Esophagus muscularis mucosa (tissue), 4 donors: ENCODE measurements around the gene HIC1. TPM values are rescaled to one million over a fixed set of nuclear protein-coding genes. Genes with fewer than 3 reads are reported as not detected.

Experiments
- DNase-seq: peaks from one replicate; pipeline ENCODE4 v3.0.0-alpha.2; 2017; ENCODE audit errors: extremely low spot score
- H3K27ac ChIP-seq, 4 donors: fragments of 200-600 bp; sonication (generic); replicated peaks in 1 of 4; 1 replicate in 3 of 4; 2 replicates in 1 of 4; pipeline ENCODE4 v1.5.1; 2016 to 2019; ENCODE audit warnings: mild to moderate bottlenecking in 1 of 4
- H3K27me3 ChIP-seq, 4 donors: fragments of 200-600 bp; sonication (generic); one replicate each; pipeline versions ENCODE4 v1.5.1 to v1.6.0; 2016 to 2019
- H3K36me3 ChIP-seq, 4 donors: fragments of 200-600 bp; sonication (generic); one replicate each; pipeline ENCODE4 v1.5.1; 2016 to 2019
- H3K4me1 ChIP-seq, 4 donors: fragments of 200-600 bp; sonication (generic); one replicate each; pipeline ENCODE4 v1.5.1; 2016 to 2019
- H3K4me3 ChIP-seq, 4 donors: fragments of 200-600 bp; sonication (generic); 1 replicate in 2 of 4; 2 replicates in 2 of 4; pipeline ENCODE4 v1.5.1; 2016 to 2019; ENCODE audit warnings: mild to moderate bottlenecking in 4 of 4, moderate library complexity in 1 of 4
- H3K9me3 ChIP-seq, 4 donors: fragments of 200-600 bp; sonication (generic); 1 replicate in 3 of 4; 2 replicates in 1 of 4; pipeline ENCODE4 v1.5.1; 2016 to 2019
- CTCF ChIP-seq, 3 experiments: fragments of 200-600 bp in 2 of 3; fragments of 450-650 bp in 1 of 3; sonication (generic) in 2 of 3; IDR thresholded peaks; one replicate each; pipeline ENCODE4 v1.5.1; 2017 to 2019; ENCODE audit warnings: antibody characterized with exemption in 3 of 3, mild to moderate bottlenecking in 2 of 3, moderate library complexity in 1 of 3
- EP300 ChIP-seq: sonication (generic); formaldehyde crosslinking; IDR thresholded peaks from one replicate; pipeline ENCODE4 v1.6.1; 2017; ENCODE audit warnings: antibody characterized with exemption
- POLR2A ChIP-seq: fragments of 450-650 bp; IDR thresholded peaks from one replicate; pipeline ENCODE4 v1.6.1; 2017; ENCODE audit warnings: antibody characterized with exemption, moderate library complexity, mild to moderate bottlenecking, low read depth
- POLR2AphosphoS5 ChIP-seq, 2 donors: sonication (generic); formaldehyde crosslinking; IDR thresholded peaks; one replicate each; pipeline ENCODE4 v1.6.1; 2017; ENCODE audit warnings: antibody characterized with exemption in 2 of 2
- WGBS: methylation state at CpG from one replicate; pipeline ENCODE4 v1.1.5; 2018; 5-methylcytosine and 5-hydroxymethylcytosine counted together
- intact Hi-C: fragments of 100-400 bp; cut with DNase I; formaldehyde crosslinking; loops from one replicate; pipeline ENCODE4 v1.15.1; 2023
- total RNA-seq, 4 donors: library from RNA; depleted of rRNA; stranded (reverse); fragments of >200 nt; gene quantifications; one replicate each; pipeline versions ENCODE4 v1.1.0 to v1.2.1, GENCODE V29; 2016

HIC1 gene
- total RNA-seq, 4 donors from 2014 or later: 48.6 to 86.4 (median 54.9) TPM

GRCh38 chr17:2023256-2023655, 31.6 kb upstream of the HIC1 start:
- WGBS: 48% methylated on average over 16 of the region's 16 CpGs
- Histone ChIP-seq H3K4me1 (peaks cover 25 to 40% (median 37%) of the 10 kb centered on the region in 4 donors), H3K36me3 (no peaks in the 10 kb centered on the region), H3K27ac (no peak overlapping the region), H3K4me3 (peak overlapping the region in 2 of 4 donors; percentile 53 to 62), H3K27me3 (peaks cover 10 to 66% (median 19%) of the 10 kb centered on the region in 4 donors), H3K9me3 (no peaks in the 10 kb centered on the region)
- DNase-seq: no peak
- TF ChIP-seq CTCF (IDR thresholded peaks at IDR 0.05): no peak
- no peak for TF ChIP-seq POLR2AphosphoS5 (IDR thresholded peaks at IDR 0.05)
- no peak for TF ChIP-seq EP300
- no peak for TF ChIP-seq POLR2A
- intact Hi-C loops: no loop called here

GRCh38 chr17:2023692-2024571, 31.0 kb upstream of the HIC1 start:
- Histone ChIP-seq H3K4me3 (peak overlapping the region; percentile 53 to 65 (median 60)), H3K36me3 (no peaks in the 10 kb centered on the region), H3K9me3 (no peaks in the 10 kb centered on the region), H3K27me3 (peaks cover 10 to 66% (median 19%) of the 10 kb centered on the region in 4 donors), H3K4me1 (peaks cover 25 to 40% (median 37%) of the 10 kb centered on the region in 4 donors), H3K27ac (peak overlapping the region in 1 of 4 donors; percentile 6)
- intact Hi-C loops: no loop called here
- WGBS: 2% methylated on average over 12 of the region's 85 CpGs
- no peak for DNase-seq
- TF ChIP-seq POLR2AphosphoS5 (IDR thresholded peaks at IDR 0.05) (no peak), EP300 (no peak), CTCF (IDR thresholded peaks at IDR 0.05) (no peak), POLR2A (no peak)

- Histone ChIP-seq H3K4me1 (peaks cover 28 to 43% (median 41%) of the 10 kb centered on the region in 4 donors), H3K36me3 (no peaks in the 10 kb centered on the region), H3K27me3 (peaks cover 10 to 68% (median 19%) of the 10 kb centered on the region in 4 donors), H3K27ac (peak overlapping the region in 1 of 4 donors; percentile 36), H3K4me3 (peak overlapping the region; percentile 53 to 65 (median 60)), H3K9me3 (no peaks in the 10 kb centered on the region)
- intact Hi-C loops: no loop called here
- TF ChIP-seq EP300 (no peak), POLR2A (no peak), CTCF (IDR thresholded peaks at IDR 0.05) (no peak), POLR2AphosphoS5 (IDR thresholded peaks at IDR 0.05) (no peak)
- DNase-seq: no peak
- 0% methylated on average over 13 of the region's 73 CpGs for WGBS
These were observed 30.2 kb upstream of the HIC1 start for GRCh38 chr17:2024572-2025219.

GRCh38 chr17:2025220-2025621, 29.7 kb upstream of the HIC1 start, which contains the start of gene RTN4RL1:
RTN4RL1 (minus strand) TSS chr17:2025334; CDS start chr17:2024865, 469 bp downstream.
- no peak for DNase-seq
- intact Hi-C loops: no loop called here
- Histone ChIP-seq H3K36me3 (no peaks in the 10 kb centered on the region), H3K4me1 (peaks cover 29 to 45% (median 41%) of the 10 kb centered on the region in 4 donors), H3K27ac (peak within 1 kb of the TSS in 3 of 4 donors; percentile 6 to 36 (median 25)), H3K9me3 (no peaks in the 10 kb centered on the region), H3K4me3 (peak within 1 kb of the TSS; percentile 53 to 65 (median 60)), H3K27me3 (peaks cover 10 to 68% (median 19%) of the 10 kb centered on the region in 4 donors)
- WGBS: 0% methylated on average over 16 of the region's 47 CpGs
- TF ChIP-seq EP300 (no peak), CTCF (IDR thresholded peaks at IDR 0.05) (no peak), POLR2A (no peak), POLR2AphosphoS5 (IDR thresholded peaks at IDR 0.05) (no peak)
